Glomerular endothelial cell (primary cell): ENCODE measurements around the gene AMPD2. TPM values are rescaled to one million over a fixed set of nuclear protein-coding genes. Genes with fewer than 3 reads are reported as not detected.
"Not testable (repeated sequence)": the region's sequence is repeated elsewhere in the genome, so short reads cannot be mapped to it uniquely, and the experiment has no call there.

Experiments used
- DNase-seq: peaks from one replicate; pipeline ENCODE4 v3.0.0-alpha.2; 2011; ENCODE audit warnings: low read depth, low spot score; ENCODE audit errors: extremely low read depth
- total RNA-seq: library from RNA; depleted of rRNA; stranded (reverse); fragments of >200 nt; gene quantifications from 2 replicates; pipeline ENCODE4 v1.2.3, GENCODE V29; 2015

AMPD2 gene
- total RNA-seq, 1 donor from 2014 or later, result 68.0 TPM

DNA sequence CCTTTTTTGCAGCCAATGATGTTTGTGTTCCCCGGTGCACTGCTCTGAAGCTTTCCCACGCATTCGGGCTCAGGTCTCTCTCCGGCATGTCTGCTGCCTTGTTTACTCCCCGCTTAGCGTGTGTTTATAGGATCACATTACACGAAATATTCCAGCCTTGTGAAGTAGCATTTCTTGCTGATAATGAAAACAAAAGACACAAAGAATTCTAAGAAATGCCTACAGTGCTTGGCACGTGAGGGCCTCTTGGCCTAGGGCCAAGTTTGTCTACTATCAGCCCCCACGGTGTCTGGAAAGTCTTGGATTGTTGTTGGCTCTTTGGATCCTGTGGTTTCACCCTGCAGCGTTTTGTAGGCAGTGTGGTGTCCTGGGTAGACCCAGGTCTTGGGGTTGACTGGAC, 25.0 kb downstream of the AMPD2 start:
- no peak for DNase-seq

GRCh38 chr1:109649491-109649914, 29.9 kb downstream of the AMPD2 start:
- DNase-seq, result no peak

DNA sequence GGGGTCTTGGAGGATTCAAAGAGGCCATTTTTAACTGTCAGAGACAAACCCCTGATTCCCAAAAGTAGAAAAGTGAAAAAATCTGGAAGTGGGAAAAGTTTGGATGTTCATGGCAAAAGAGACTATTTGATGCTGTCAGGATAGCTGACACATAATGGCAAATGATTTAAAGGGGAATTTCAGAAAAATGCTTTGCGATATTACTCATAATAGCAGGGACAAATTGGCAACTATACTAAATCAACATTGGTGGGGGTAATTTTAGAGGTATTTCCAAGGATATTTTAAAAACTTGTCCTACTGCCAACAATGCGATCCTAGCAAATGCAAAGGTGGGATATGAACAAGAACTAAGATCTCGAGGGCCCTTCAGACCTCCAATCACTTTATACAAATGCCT, 31.0 kb downstream of the AMPD2 start:
- no peak for DNase-seq

DNA sequence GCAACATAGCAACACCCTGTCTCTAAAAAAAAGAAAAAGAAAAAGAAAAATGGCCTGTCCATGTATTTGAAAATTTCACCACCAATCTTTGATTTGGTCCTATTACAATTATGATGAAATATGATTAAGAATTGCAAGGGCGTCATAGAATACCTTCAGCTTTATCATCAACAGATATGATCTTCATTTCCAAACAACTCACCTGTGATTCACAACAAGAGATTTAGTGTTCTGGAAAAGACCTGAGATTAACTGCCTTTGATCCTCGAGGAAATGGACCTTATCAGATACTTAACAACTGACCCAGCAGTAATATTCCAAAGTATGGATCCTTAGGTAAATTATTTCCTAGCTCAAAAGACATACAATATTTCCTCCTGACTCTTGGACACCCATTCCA, 32.8 kb downstream of the AMPD2 start:
- no peak for DNase-seq

DNA sequence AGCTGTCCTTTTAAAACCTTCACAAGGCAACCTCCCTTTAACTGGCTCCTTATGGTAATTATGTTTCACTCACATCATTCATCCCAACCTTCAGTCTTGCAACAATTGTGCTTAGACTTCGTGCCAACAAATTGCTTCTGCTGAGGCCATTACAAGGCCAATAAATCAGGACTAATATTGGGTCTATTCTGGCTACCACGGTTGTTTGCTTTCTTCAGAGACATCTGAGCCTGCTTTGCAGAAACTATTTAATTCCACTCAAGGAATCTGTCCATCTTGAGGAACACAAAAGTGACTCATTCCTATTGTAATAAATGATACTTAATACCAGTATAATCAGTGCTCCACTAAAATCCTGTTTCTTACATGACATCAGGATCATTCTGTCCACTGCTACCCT, 33.7 kb downstream of the AMPD2 start:
- no peak for DNase-seq

DNA sequence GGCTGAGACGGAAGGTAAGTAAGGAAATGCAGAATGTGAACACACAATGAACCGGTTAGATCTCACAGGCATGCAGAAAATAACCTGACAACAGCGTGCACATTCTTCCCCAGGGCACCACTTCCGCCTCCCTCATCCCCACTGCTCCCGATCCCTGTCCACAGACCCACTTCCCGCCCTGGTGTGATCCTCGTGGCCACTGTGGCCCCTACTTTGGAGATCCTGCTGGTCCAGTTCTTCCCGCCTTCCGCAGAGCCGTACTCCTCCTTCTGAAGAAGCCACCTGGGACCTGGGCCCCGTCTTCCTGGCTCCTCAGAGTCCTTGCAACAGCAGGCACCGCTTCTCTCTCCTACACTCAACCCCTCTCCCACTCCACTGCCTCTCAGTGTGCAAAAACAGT, 34.9 kb downstream of the AMPD2 start:
- no peak for DNase-seq

GRCh38 chr1:109655615-109656519, 36.2 kb downstream of the AMPD2 start, which contains the start of gene GSTM4:
GSTM4 (plus strand) TSS chr1:109656099; CDS start chr1:109656390, 291 bp downstream.
- DNase-seq, result no peak

DNA sequence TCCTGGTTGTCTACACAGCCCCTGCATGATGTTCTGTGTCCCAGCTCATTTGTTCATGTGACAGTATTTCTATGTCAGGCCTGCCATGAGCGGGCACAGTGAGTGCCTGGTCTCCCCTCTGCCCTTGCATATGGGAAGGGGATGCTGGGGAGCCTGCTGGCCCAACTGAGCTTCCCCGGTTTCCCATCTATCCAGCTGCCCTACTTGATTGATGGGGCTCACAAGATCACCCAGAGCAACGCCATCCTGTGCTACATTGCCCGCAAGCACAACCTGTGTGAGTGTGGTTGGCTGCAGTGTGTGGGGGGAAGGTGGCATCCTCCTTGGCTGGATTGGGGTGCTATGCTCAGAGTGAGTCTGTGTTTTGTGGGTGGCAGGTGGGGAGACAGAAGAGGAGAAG, 37.8 kb downstream of the AMPD2 start:
- DNase-seq, result no peak

- DNase-seq, result no peak
Measured at GRCh38 chr1:109657970-109658369, 38.3 kb downstream of the AMPD2 start.

GRCh38 chr1:109658533-109659042, 39.0 kb downstream of the AMPD2 start:
- DNase-seq, result no peak

DNA sequence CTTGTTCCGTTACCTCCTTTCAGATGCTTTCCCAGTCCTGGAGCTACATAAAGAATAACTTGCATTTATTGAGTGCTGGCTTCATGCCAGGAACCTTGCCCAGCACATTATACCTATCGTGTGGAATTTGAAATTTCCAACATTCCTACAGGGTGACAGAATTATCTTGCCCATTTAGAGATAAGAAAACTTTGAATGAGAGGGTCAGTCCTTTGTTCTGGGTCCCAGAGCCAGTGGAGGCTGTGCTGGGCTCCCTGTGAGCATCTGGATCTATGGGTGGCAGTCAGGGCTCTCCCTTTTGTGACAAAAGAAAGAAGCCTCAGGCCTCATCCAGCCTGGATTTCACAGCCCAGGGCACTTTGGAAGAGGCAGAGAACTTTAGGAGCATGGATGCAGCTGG, 39.5 kb downstream of the AMPD2 start:
- no peak for DNase-seq

GRCh38 chr1:109659997-109660690, 40.5 kb downstream of the AMPD2 start:
- DNase-seq, result no peak

- not testable (repeated sequence) for DNase-seq
Measured at GRCh38 chr1:109660691-109661026, 41.0 kb downstream of the AMPD2 start.

GRCh38 chr1:109661391-109661790, 41.8 kb downstream of the AMPD2 start:
- DNase-seq, result no peak

DNA sequence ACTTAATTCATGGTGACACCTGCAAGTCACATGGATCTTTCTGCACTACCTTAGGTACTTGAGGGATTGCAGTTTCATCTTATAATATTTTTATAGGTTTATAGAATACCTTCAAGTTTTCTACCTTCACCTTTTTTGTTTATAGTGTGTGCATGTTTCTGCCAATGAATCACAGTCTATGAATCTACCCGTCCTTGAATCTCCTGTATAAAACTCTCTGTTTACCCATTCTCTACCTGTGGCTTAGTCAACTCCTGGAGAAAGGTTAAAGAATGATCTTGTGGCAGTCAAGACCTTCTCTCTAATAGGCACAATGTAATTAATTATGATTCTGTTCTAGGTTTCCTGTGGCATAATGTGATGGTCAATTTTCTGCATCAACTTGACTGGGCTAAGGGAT, 45.0 kb downstream of the AMPD2 start:
- DNase-seq, result no peak

DNA sequence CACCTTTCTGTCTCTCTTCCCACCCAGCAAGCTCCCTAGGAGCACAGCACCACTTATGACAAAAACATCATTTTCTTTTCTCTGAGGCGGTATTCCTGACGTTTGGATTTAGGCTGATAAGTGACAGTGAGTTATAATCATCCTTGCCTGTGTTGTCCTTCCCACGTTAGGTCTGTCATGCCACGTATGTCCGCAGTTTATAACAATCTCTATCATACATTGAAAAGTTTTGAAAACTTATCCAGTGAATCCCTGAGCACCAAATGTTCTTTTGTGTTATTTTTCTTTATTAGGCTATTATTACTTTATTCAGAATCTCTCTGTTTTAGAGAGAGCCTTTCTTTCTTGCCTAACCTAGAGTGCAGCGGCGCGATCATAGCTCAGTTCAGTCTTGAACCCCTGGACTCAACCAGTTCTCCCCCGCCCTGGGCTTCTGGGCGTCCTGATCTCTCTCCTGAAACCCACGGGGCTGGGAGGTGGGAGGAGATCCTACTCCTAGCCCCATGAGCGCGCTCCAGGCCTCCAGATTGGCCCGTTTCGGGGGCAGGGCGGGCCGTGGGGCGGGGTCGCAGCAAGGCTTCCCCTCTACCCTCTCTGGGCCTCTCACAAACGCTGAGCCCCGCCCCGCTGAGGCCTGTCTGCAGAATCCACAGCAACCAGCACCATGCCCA, 48.0 kb downstream of the AMPD2 start, which contains the start of gene GSTM2:
Gene GSTM2, plus strand, starts transcription at position 606 of the 671 bp plus-strand sequence. Its CDS starts 59 bp downstream, at position 665.
- DNase-seq, result no peak

GRCh38 chr1:109668123-109668775, 48.6 kb downstream of the AMPD2 start:
- DNase-seq, result no peak

DNA sequence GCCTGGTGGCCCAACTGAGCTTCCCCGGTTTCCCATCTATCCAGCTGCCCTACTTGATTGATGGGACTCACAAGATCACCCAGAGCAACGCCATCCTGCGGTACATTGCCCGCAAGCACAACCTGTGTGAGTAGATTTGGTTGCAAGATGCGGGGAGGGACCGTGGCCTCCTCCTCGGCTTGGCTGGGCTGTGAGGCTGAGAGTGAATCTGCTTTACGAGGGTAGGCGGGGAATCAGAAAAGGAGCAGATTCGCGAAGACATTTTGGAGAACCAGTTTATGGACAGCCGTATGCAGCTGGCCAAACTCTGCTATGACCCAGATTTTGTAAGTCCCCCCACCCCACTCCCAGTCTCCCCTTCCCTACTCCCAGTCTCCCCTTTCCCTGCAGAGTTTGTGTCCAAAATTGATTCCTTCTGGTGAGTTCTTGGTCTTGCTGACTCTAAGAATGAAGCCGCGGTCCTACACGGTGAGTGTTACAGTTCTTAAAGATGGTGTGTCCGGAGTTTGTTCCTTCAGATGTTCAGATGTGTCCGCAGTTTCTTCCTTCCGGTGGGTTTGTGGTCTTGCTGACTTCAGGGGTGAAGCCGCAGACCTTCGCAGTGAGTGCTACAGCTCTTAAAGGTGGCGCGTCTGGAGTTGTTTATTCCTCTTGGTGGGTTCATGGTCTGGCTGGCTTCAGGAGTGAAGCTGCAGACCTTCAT, 49.8 kb downstream of the AMPD2 start:
- DNase-seq, result no peak

DNA sequence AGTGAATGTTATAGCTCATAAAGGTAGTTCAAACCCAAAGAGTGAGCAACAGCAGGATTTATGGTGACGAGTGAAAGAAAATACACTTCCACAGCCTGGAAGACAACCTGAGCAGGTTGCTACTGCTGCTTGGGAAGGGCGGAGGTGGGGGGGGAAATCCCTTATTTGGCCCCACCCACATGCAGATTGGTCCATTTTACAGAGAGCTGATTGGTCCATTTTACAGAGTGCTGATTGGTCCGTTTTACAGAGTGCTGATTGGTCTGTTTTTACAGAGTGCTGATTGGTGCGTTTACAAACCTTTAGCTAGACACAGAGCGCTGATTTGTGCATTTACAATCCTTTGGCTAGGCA, 50.3 kb downstream of the AMPD2 start:
- not testable (repeated sequence) for DNase-seq

- no peak for DNase-seq
Measured at GRCh38 chr1:109671067-109671466, 51.4 kb downstream of the AMPD2 start.
